ENCODE results near the gene ZNF43.
"Not testable (repeated sequence)": the region's sequence is repeated elsewhere in the genome, so short reads cannot be mapped to it uniquely, and the experiment has no call there.

The ZNF43 gene

GRCh38 chr19:21767065-21767800 lies 68.7 kb downstream of the ZNF43 start, which contains the start of gene ZNF100:
Gene ZNF100, minus strand, starts transcription at chr19:21767579. Its CDS starts 150 bp downstream, at chr19:21767429.
- peaks cover 35% of the 10 kb centered on the region for H3K36me3 ChIP-seq (ENCODE audit: insufficient read depth, low read length)
- no peaks in the 10 kb centered on the region for H3K9me3 ChIP-seq (ENCODE audit: low read depth, low read length)
- peak; percentile 42 for DNase-seq (ENCODE audit: low read depth, low spot score)
- peak within 1 kb of the TSS; percentile 36; the same call in 1 of the 2 replicates for H3K27ac ChIP-seq
- H3K9ac ChIP-seq (ENCODE audit: insufficient read length) = peak within 1 kb of the TSS; percentile 89
- peak within 1 kb of the TSS; percentile 93 for H3K4me3 ChIP-seq
- TF ChIP-seq POLR2AphosphoS5 (IDR thresholded peaks at IDR 0.05; ENCODE audit: borderline replicate concordance, low read depth, low read length) (peak; percentile 64; the same call in 1 of the 2 replicates), FOXP2 (optimal IDR thresholded peaks at IDR 0.05; ENCODE audit: control extremely low read depth, extremely low read length, insufficient read depth) (no peak), EZH2 (IDR thresholded peaks at IDR 0.05) (no peak)

GRCh38 chr19:21766705-21767064 lies 69.3 kb downstream of the ZNF43 start:
- H3K36me3 ChIP-seq (ENCODE audit: insufficient read depth, low read length) = peaks cover 41% of the 10 kb centered on the region
- not testable (repeated sequence) for H3K27ac ChIP-seq; DNase-seq (ENCODE audit: low read depth, low spot score); H3K9me3 ChIP-seq (ENCODE audit: low read depth, low read length)
- peak overlapping the region; percentile 89 for H3K9ac ChIP-seq (ENCODE audit: insufficient read length)
- H3K4me3 ChIP-seq = peak overlapping the region; percentile 93

- H3K9ac ChIP-seq (ENCODE audit: insufficient read length) = no peak overlapping the region
- no peaks in the 10 kb centered on the region for H3K9me3 ChIP-seq (ENCODE audit: low read depth, low read length)
- H3K4me3 ChIP-seq = no peak overlapping the region
- DNase-seq (ENCODE audit: low read depth, low spot score) = no peak
- no peak overlapping the region for H3K27ac ChIP-seq
- peaks cover 54% of the 10 kb centered on the region for H3K36me3 ChIP-seq (ENCODE audit: insufficient read depth, low read length)
- TF ChIP-seq FOXP2 (optimal IDR thresholded peaks at IDR 0.05; ENCODE audit: control extremely low read depth, extremely low read length, insufficient read depth) (no peak), EZH2 (IDR thresholded peaks at IDR 0.05) (no peak), POLR2AphosphoS5 (IDR thresholded peaks at IDR 0.05; ENCODE audit: borderline replicate concordance, low read depth, low read length) (no peak)
Observed at GRCh38 chr19:21765151-21765550, 70.8 kb downstream of the ZNF43 start.

- not testable (repeated sequence) for H3K27ac ChIP-seq
Observed at GRCh38 chr19:21761547-21761946, 74.4 kb downstream of the ZNF43 start.

GRCh38 chr19:21758296-21758695 lies 77.7 kb downstream of the ZNF43 start:
- H3K4me3 ChIP-seq = no peak overlapping the region
- no peak for DNase-seq (ENCODE audit: low read depth, low spot score)
- H3K36me3 ChIP-seq (ENCODE audit: insufficient read depth, low read length) = peaks cover 79% of the 10 kb centered on the region
- H3K9ac ChIP-seq (ENCODE audit: insufficient read length) = no peak overlapping the region
- no peak overlapping the region for H3K27ac ChIP-seq
- no peaks in the 10 kb centered on the region; the same call in none of the 2 replicates for H3K9me3 ChIP-seq (ENCODE audit: low read depth, low read length)
- TF ChIP-seq EZH2 (IDR thresholded peaks at IDR 0.05) = no peak
- TF ChIP-seq FOXP2 (optimal IDR thresholded peaks at IDR 0.05; ENCODE audit: control extremely low read depth, extremely low read length, insufficient read depth) = no peak
- TF ChIP-seq POLR2AphosphoS5 (IDR thresholded peaks at IDR 0.05; ENCODE audit: borderline replicate concordance, low read depth, low read length) = no peak

More at GRCh38 chr19:21761547-21761946, 74.4 kb downstream of the ZNF43 start:
- not testable (repeated sequence) for H3K9ac ChIP-seq (ENCODE audit: insufficient read length); H3K9me3 ChIP-seq (ENCODE audit: low read depth, low read length); DNase-seq (ENCODE audit: low read depth, low spot score); H3K4me3 ChIP-seq
- peaks cover 85% of the 10 kb centered on the region for H3K36me3 ChIP-seq (ENCODE audit: insufficient read depth, low read length)

- not testable (repeated sequence) for H3K9ac ChIP-seq (ENCODE audit: insufficient read length); DNase-seq (ENCODE audit: low read depth, low spot score); H3K9me3 ChIP-seq (ENCODE audit: low read depth, low read length); H3K4me3 ChIP-seq; H3K27ac ChIP-seq
- H3K36me3 ChIP-seq (ENCODE audit: insufficient read depth, low read length) = peaks cover 79% of the 10 kb centered on the region
Observed at GRCh38 chr19:21755555-21755954, 80.4 kb downstream of the ZNF43 start.
